HepG2 (cell line): Measurements from ENCODE around the gene SMC6. TPM values are rescaled to one million over a fixed set of nuclear protein-coding genes. Genes with fewer than 3 reads are reported as not detected.

Source experiments
- BCL6 ChIP-seq: IDR thresholded peaks from 2 replicates; pipeline ENCODE4 v1.6.1; 2016; ENCODE audit warnings: missing genetic modification reagents, missing compliant biosample characterization
- FLYWCH1 ChIP-seq: sonication (generic); formaldehyde crosslinking; IDR thresholded peaks from 2 replicates; pipeline ENCODE4 v1.8.1; 2023; ENCODE audit warnings: mild to moderate bottlenecking, missing genetic modification reagents
- HINFP ChIP-seq: sonication (generic); formaldehyde crosslinking; IDR thresholded peaks from 2 replicates; pipeline ENCODE4 v1.4.0; 2020; ENCODE audit warnings: low read depth, mild to moderate bottlenecking, missing genetic modification reagents
- HMG20B ChIP-seq: conservative IDR thresholded peaks from 2 replicates; pipeline ENCODE4 v1.6.1; 2016; ENCODE audit warnings: missing genetic modification reagents, missing compliant biosample characterization
- KDM5A ChIP-seq: fragments of 200-600 bp; sonication (generic); IDR thresholded peaks from 2 replicates; pipeline ENCODE4 v1.7.0; 2018; ENCODE audit warnings: antibody characterized with exemption, mild to moderate bottlenecking, low read length, borderline replicate concordance
- LBX2 ChIP-seq: sonication (generic); formaldehyde crosslinking; IDR thresholded peaks from 2 replicates; pipeline ENCODE4 v1.5.0; 2020; ENCODE audit warnings: missing genetic modification reagents, mild to moderate bottlenecking, borderline replicate concordance
- NR1H2 ChIP-seq: sonication (generic); formaldehyde crosslinking; IDR thresholded peaks from 2 replicates; pipeline ENCODE4 v1.8.1; 2022; ENCODE audit warnings: low read depth, missing genetic modification reagents, borderline replicate concordance
- RCOR2 ChIP-seq: IDR thresholded peaks from 2 replicates; pipeline ENCODE4 v1.6.1; 2016; ENCODE audit warnings: missing biosample characterization, missing genetic modification reagents
- SALL1 ChIP-seq: sonication (generic); formaldehyde crosslinking; IDR thresholded peaks from 2 replicates; pipeline ENCODE4 v1.8.0; 2022; ENCODE audit warnings: mild to moderate bottlenecking, missing genetic modification reagents
- ZNF124 ChIP-seq: sonication (generic); formaldehyde crosslinking; IDR thresholded peaks from 2 replicates; pipeline ENCODE4 v1.4.0; 2020; ENCODE audit warnings: missing genetic modification reagents
- ZNF331 ChIP-seq: sonication (generic); formaldehyde crosslinking; IDR thresholded peaks from 2 replicates; pipeline ENCODE4 v1.4.0; 2020; ENCODE audit warnings: missing genetic modification reagents
- ZNF367 ChIP-seq: sonication (generic); formaldehyde crosslinking; IDR thresholded peaks from 2 replicates; pipeline ENCODE4 v1.4.0; 2020; ENCODE audit warnings: missing genetic modification reagents, borderline replicate concordance
- ZNF576 ChIP-seq: sonication (generic); formaldehyde crosslinking; IDR thresholded peaks from 2 replicates; pipeline ENCODE4 v1.4.0; 2020; ENCODE audit warnings: mild to moderate bottlenecking, missing genetic modification reagents
- ZNF713 ChIP-seq: sonication (generic); formaldehyde crosslinking; IDR thresholded peaks from 2 replicates; pipeline ENCODE4 v1.4.0; 2020; ENCODE audit warnings: mild to moderate bottlenecking, missing genetic modification reagents
- polyA plus RNA-seq, 8 experiments: library from polyadenylated mRNA; depleted of rRNA in 3 of 8; stranded (reverse) in 7 of 8; unstranded in 1 of 8; fragments of >200 nt; fragmentation: Illumina TruSeq in 4 of 8; extraction: Trizol in 4 of 8; gene quantifications; 2 replicates each; pipeline versions ENCODE4 v1.2.1 to v1.2.3, GENCODE V29; 2011 to 2016; ENCODE audit warnings: low read depth in 4 of 8, missing spikeins in 1 of 8, mixed read lengths in 1 of 8; ENCODE audit not compliant: insufficient read depth in 1 of 8
- total RNA-seq, 5 experiments: library from RNA; depleted of rRNA; stranded (reverse); fragments of >200 nt; fragmentation: Illumina TruSeq; extraction: Trizol; gene quantifications; 2 replicates each; pipeline ENCODE4 v1.2.3, GENCODE V29; 2016; ENCODE audit warnings: low read depth in 1 of 5
- TF ChIP-seq, protein P1 (sequence below): IDR thresholded peaks from 2 replicates; pipeline ENCODE4 v1.6.1; 2016; ENCODE audit warnings: mild to moderate bottlenecking
- TF ChIP-seq, protein P2 (sequence below): sonication (generic); formaldehyde crosslinking; IDR thresholded peaks from 2 replicates; pipeline ENCODE4 v1.4.0; 2020; ENCODE audit warnings: low read depth, mild to moderate bottlenecking, missing genetic modification reagents
- TF ChIP-seq, protein P3 (sequence below): sonication (generic); formaldehyde crosslinking; IDR thresholded peaks from 2 replicates; pipeline ENCODE4 v1.4.0; 2020; ENCODE audit warnings: mild to moderate bottlenecking, missing genetic modification reagents

Gene SMC6
- total and polyA plus RNA-seq, 2 of the 13 experiments (the other 11 are each of a cell fraction or from before 2014, with no cell fraction given): 18.9 to 55.3 TPM

DNA sequence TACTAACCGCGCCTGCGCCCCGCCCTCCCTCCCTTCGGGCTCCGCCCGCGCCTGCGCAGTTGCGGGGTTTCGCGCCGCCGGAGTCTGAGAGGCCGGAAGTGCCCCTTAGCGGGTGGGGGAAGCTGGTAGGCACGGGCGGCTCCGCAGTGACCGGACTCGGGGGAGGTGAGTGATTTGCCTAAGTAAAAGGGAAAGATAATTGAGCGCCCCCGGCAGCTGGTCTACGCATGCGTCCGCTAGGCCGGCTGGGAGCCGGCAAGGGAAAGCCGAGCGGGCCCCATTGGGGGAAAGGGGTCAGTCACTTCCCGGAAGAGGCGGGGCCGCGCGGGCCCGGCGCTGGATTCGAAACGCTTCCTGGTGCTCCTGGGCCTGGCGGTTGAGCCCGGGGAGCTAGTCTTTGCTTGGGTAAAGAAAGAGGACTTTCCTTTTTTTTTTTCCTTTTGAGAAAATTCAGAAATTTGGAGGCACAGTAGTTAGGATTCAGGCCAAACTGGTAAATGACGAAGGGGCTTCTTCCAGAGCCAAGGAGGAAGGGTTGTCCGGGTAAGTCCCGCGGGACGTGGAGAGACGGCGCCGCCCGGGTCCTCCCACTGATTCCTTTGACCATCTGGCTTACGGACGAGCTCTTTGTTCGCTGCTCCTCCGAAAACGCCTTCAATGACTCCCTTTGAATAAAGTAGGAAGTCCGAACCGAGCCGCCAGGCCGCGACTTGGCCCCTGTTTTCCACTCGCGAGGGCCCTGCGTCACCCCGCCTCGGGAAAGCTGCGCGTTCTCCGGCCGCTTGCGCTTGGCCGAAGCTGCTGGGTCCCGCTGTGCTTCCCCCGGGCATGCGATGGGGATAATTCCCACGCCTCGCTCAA lies at the start of gene SMC6, which contains the start of gene GEN1 (continued):
- TF ChIP-seq, protein P1, sequence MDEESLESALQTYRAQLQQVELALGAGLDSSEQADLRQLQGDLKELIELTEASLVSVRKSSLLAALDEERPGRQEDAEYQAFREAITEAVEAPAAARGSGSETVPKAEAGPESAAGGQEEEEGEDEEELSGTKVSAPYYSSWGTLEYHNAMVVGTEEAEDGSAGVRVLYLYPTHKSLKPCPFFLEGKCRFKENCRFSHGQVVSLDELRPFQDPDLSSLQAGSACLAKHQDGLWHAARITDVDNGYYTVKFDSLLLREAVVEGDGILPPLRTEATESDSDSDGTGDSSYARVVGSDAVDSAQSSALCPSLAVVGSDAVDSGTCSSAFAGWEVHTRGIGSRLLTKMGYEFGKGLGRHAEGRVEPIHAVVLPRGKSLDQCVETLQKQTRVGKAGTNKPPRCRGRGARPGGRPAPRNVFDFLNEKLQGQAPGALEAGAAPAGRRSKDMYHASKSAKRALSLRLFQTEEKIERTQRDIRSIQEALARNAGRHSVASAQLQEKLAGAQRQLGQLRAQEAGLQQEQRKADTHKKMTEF (CRISPR knock-in tag): peak; percentile 63
- TF ChIP-seq BCL6 (CRISPR knock-in tag) (no peak), ZNF367 (CRISPR knock-in tag) (no peak), ZNF576 (CRISPR knock-in tag) (no peak), ZNF331 (CRISPR knock-in tag) (peak; percentile 11; the same call in 1 of the 2 replicates), KDM5A (peak; percentile 88), FLYWCH1 (CRISPR knock-in tag) (no peak; the same call in 1 of the 2 replicates), NR1H2 (no peak), LBX2 (no peak), HINFP (no peak), ZNF713 (CRISPR knock-in tag) (no peak), SALL1 (CRISPR knock-in tag) (no peak; the same call in none of the 2 replicates), HMG20B (no peak), RCOR2 (CRISPR knock-in tag) (no peak), ZNF124 (CRISPR knock-in tag) (peak; percentile 25; the same call in 1 of the 2 replicates)
- TF ChIP-seq, protein P2, sequence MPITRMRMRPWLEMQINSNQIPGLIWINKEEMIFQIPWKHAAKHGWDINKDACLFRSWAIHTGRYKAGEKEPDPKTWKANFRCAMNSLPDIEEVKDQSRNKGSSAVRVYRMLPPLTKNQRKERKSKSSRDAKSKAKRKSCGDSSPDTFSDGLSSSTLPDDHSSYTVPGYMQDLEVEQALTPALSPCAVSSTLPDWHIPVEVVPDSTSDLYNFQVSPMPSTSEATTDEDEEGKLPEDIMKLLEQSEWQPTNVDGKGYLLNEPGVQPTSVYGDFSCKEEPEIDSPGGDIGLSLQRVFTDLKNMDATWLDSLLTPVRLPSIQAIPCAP (CRISPR knock-in tag): no peak
- TF ChIP-seq, protein P3, sequence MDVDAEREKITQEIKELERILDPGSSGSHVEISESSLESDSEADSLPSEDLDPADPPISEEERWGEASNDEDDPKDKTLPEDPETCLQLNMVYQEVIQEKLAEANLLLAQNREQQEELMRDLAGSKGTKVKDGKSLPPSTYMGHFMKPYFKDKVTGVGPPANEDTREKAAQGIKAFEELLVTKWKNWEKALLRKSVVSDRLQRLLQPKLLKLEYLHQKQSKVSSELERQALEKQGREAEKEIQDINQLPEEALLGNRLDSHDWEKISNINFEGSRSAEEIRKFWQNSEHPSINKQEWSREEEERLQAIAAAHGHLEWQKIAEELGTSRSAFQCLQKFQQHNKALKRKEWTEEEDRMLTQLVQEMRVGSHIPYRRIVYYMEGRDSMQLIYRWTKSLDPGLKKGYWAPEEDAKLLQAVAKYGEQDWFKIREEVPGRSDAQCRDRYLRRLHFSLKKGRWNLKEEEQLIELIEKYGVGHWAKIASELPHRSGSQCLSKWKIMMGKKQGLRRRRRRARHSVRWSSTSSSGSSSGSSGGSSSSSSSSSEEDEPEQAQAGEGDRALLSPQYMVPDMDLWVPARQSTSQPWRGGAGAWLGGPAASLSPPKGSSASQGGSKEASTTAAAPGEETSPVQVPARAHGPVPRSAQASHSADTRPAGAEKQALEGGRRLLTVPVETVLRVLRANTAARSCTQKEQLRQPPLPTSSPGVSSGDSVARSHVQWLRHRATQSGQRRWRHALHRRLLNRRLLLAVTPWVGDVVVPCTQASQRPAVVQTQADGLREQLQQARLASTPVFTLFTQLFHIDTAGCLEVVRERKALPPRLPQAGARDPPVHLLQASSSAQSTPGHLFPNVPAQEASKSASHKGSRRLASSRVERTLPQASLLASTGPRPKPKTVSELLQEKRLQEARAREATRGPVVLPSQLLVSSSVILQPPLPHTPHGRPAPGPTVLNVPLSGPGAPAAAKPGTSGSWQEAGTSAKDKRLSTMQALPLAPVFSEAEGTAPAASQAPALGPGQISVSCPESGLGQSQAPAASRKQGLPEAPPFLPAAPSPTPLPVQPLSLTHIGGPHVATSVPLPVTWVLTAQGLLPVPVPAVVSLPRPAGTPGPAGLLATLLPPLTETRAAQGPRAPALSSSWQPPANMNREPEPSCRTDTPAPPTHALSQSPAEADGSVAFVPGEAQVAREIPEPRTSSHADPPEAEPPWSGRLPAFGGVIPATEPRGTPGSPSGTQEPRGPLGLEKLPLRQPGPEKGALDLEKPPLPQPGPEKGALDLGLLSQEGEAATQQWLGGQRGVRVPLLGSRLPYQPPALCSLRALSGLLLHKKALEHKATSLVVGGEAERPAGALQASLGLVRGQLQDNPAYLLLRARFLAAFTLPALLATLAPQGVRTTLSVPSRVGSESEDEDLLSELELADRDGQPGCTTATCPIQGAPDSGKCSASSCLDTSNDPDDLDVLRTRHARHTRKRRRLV (CRISPR knock-in tag): no peak; the same call in 1 of the 2 replicates
